B cell (primary cell): ENCODE results near the gene GLIS1. TPM values are rescaled to one million over a fixed set of nuclear protein-coding genes. Genes with fewer than 3 reads are reported as not detected.
"Not testable (repeated sequence)": the region's sequence is repeated elsewhere in the genome, so short reads cannot be mapped to it uniquely, and the experiment has no call there.

Experiments
- ATAC-seq: fragments of 200-7000 bp; cut with Tn5 transposase; one replicate; pipeline ENCODE4 v1.10.0; 2021; ENCODE audit warnings: low read depth, mild to moderate bottlenecking, moderate number of reproducible peaks, moderate library complexity
- CTCF ChIA-PET: fragments of 350-600 bp; sonication (Branson Sonifier 250); formaldehyde crosslinking; loops from one replicate; lab custom pipeline; 2021; ENCODE audit warnings: antibody characterized with exemption, inconsistent platforms; lab: Charles Lee
- POLR2A ChIA-PET: fragments of 350-600 bp; sonication (Branson Sonifier 250); formaldehyde crosslinking; loops from one replicate; lab custom pipeline; 2021; ENCODE audit warnings: antibody characterized with exemption; lab: Charles Lee
- DNase-seq: peaks from one replicate; pipeline ENCODE4 v3.0.0; 2013
- H2AFZ ChIP-seq: 2 replicates; pipeline ENCODE4 v1.6.1; 2012; ENCODE audit warnings: mild to moderate bottlenecking, low read depth, low read length; ENCODE audit not compliant: insufficient read depth, poor library complexity, severe bottlenecking
- H3K27ac ChIP-seq, 2 donors: 1 replicate in 1 of 2; 2 replicates in 1 of 2; pipeline ENCODE4 v1.5.1; 2012 to 2013; ENCODE audit warnings: low read length in 2 of 2, mild to moderate bottlenecking in 2 of 2, moderate library complexity in 1 of 2
- H3K27me3 ChIP-seq, 4 experiments: fragments of 200-600 bp in 1 of 4; sonication (generic) in 1 of 4; replicated peaks in 1 of 4; 1 replicate in 2 of 4; 2 replicates in 2 of 4; pipeline versions ENCODE4 v1.6.1 to v1.7.0; 2013 to 2016; ENCODE audit warnings: low read length in 3 of 4, mild to moderate bottlenecking in 2 of 4, mixed read lengths in 1 of 4, moderate library complexity in 1 of 4; ENCODE audit not compliant: insufficient read depth in 4 of 4, control insufficient read depth in 3 of 4; ENCODE audit errors: control extremely low read depth in 1 of 4
- H3K36me3 ChIP-seq, 2 experiments: replicated peaks in 1 of 2; 1 replicate in 1 of 2; 2 replicates in 1 of 2; pipeline versions ENCODE4 v1.6.1 to v1.7.1; 2013; ENCODE audit warnings: low read length in 1 of 2; ENCODE audit not compliant: insufficient read depth in 2 of 2, control insufficient read depth in 1 of 2; ENCODE audit errors: control extremely low read depth in 1 of 2, extremely low read depth in 1 of 2
- H3K4me1 ChIP-seq, 2 donors: fragments of 200-600 bp in 1 of 2; sonication (generic) in 1 of 2; 1 replicate in 1 of 2; 2 replicates in 1 of 2; pipeline versions ENCODE4 v1.5.1 to v1.6.1; 2013 to 2017; ENCODE audit warnings: low read length in 2 of 2; ENCODE audit not compliant: control insufficient read depth in 2 of 2, insufficient read depth in 2 of 2
- H3K4me2 ChIP-seq: replicated peaks from 2 replicates; pipeline ENCODE3; 2012; ENCODE audit warnings: mild to moderate bottlenecking, low read depth, low read length; ENCODE audit not compliant: poor library complexity, severe bottlenecking
- H3K4me3 ChIP-seq, 5 experiments: fragments of 200-600 bp in 1 of 5; sonication (generic) in 1 of 5; 1 replicate in 3 of 5; 2 replicates in 2 of 5; pipeline versions ENCODE4 v1.5.1 to v1.7.0; 2011 to 2016; ENCODE audit warnings: low read length in 4 of 5, mild to moderate bottlenecking in 4 of 5, low read depth in 2 of 5, control low read depth in 1 of 5, moderate library complexity in 1 of 5; ENCODE audit not compliant: insufficient read depth in 1 of 5; ENCODE audit errors: control extremely low read depth in 1 of 5, extremely low read depth in 1 of 5
- H3K79me2 ChIP-seq: fragments of 200-600 bp; sonication (generic); one replicate; pipeline ENCODE4 v1.6.0; 2016; ENCODE audit warnings: low read length; ENCODE audit not compliant: control insufficient read depth, insufficient read depth
- H3K9ac ChIP-seq: fragments of 200-600 bp; sonication (generic); 2 replicates; pipeline ENCODE4 v1.6.1; 2017; ENCODE audit warnings: mild to moderate bottlenecking, low read length, moderate library complexity
- H3K9me3 ChIP-seq, 3 donors: one replicate each; pipeline versions ENCODE4 v1.6.1 to v1.7.1; 2013; ENCODE audit warnings: low read length in 2 of 3; ENCODE audit not compliant: control insufficient read depth in 2 of 3, insufficient read depth in 1 of 3; ENCODE audit errors: control extremely low read depth in 1 of 3
- H4K20me1 ChIP-seq: 2 replicates; pipeline ENCODE4 v1.6.0; 2012; ENCODE audit warnings: mild to moderate bottlenecking, low read length; ENCODE audit not compliant: insufficient read depth, control insufficient read depth, poor library complexity, severe bottlenecking
- H3K27ac Mint-ChIP-seq: one replicate; pipeline ENCODE4 v1.8.0; 2021; ENCODE audit warnings: mixed read lengths
- H3K27me3 Mint-ChIP-seq: one replicate; pipeline ENCODE4 v1.8.0; 2021; ENCODE audit warnings: mixed read lengths
- H3K4me1 Mint-ChIP-seq: one replicate; pipeline ENCODE4 v1.8.0; 2021; ENCODE audit warnings: mixed read lengths
- H3K4me3 Mint-ChIP-seq: one replicate; pipeline ENCODE4 v1.8.0; 2021; ENCODE audit warnings: mixed read lengths
- H3K9me3 Mint-ChIP-seq: one replicate; pipeline ENCODE4 v1.8.0; 2022; ENCODE audit warnings: mixed read lengths; ENCODE audit not compliant: insufficient read depth
- EZH2 ChIP-seq: IDR thresholded peaks from 2 replicates; pipeline ENCODE4 v1.6.1; 2012; ENCODE audit warnings: borderline replicate concordance, low read depth, mild to moderate bottlenecking, moderate library complexity, low read length; ENCODE audit not compliant: insufficient read depth, poor library complexity, severe bottlenecking
- whole genome bisulfite sequencing: methylation state at CpG from one replicate; pipeline ENCODE4 v1.1.5; 2013; ENCODE audit warnings: missing lambda C conversion rate; ENCODE audit not compliant: insufficient coverage; 5-methylcytosine and 5-hydroxymethylcytosine counted together
- intact Hi-C: fragments of 100-400 bp; cut with micrococcal nuclease; formaldehyde crosslinking; loops from one replicate; pipeline ENCODE4 v1.10.0; 2022
- polyA plus RNA-seq: library from polyadenylated mRNA; depleted of rRNA; stranded (reverse); fragments of >200 nt; gene quantifications from 2 replicates; pipeline ENCODE4 v1.2.3, GENCODE V29; 2012
- total RNA-seq, 2 donors: library from RNA; stranded (reverse); fragments of 120-200 nt in 1 of 2; gene quantifications; 1 replicate in 1 of 2; 2 replicates in 1 of 2; pipeline versions ENCODE4 v1.2.3 to v1.2.4, GENCODE V29; 2013 to 2022
- TF ChIP-seq, protein P1 (sequence below): fragments of 200-600 bp; IDR thresholded peaks from one replicate; pipeline ENCODE4 v1.8.0; 2022; ENCODE audit warnings: antibody characterized with exemption, mild to moderate bottlenecking

Gene GLIS1
- total and polyA plus RNA-seq, 2 donors (not counting 1 experiment from before 2014, with no cell fraction given): not detected

DNA sequence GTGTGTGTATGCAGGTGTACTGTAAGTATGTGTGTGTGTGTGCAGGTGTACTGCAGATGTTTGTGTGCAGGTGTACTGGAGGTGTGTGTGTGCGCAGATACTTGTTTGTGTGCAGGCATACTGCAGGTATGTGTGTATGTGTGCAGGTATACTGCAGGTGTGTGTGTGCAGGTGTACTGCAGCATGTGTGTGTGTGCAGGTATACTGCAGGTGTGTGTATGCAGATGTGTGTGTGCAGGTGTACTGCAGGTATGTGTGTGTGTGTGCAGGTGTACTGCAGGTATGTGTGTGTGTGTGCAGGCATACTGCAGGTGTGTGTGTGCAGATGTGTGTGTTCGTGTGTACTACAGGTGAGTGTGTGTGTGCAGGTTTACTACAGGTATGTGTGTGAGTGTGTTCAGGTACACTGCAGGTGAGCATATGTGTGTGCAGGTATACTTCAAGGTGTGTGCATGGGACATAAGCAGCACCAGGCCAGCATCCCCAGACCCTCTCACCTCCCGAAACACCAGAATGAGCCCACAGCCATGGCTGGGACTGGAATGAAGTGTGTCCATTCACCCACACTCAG, 182.2 kb downstream of the GLIS1 start:
- H3K9me3 ChIP-seq: peaks cover 0 to 2% (median 0%) of the 10 kb centered on the region in 3 donors
- H3K79me2 ChIP-seq: no peaks in the 10 kb centered on the region
- H3K36me3 ChIP-seq: no peaks in the 10 kb centered on the region
- no peak overlapping the region for H2AFZ ChIP-seq
- intact Hi-C loops: no loop called here
- TF ChIP-seq, protein P1, sequence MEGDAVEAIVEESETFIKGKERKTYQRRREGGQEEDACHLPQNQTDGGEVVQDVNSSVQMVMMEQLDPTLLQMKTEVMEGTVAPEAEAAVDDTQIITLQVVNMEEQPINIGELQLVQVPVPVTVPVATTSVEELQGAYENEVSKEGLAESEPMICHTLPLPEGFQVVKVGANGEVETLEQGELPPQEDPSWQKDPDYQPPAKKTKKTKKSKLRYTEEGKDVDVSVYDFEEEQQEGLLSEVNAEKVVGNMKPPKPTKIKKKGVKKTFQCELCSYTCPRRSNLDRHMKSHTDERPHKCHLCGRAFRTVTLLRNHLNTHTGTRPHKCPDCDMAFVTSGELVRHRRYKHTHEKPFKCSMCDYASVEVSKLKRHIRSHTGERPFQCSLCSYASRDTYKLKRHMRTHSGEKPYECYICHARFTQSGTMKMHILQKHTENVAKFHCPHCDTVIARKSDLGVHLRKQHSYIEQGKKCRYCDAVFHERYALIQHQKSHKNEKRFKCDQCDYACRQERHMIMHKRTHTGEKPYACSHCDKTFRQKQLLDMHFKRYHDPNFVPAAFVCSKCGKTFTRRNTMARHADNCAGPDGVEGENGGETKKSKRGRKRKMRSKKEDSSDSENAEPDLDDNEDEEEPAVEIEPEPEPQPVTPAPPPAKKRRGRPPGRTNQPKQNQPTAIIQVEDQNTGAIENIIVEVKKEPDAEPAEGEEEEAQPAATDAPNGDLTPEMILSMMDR: no peak
- TF ChIP-seq EZH2: no peak
- no peak overlapping the region for H3K4me3 ChIP-seq
- H3K4me3 Mint-ChIP-seq: no peak overlapping the region
- ATAC-seq (no peak), DNase-seq (no peak)
- no peaks in the 10 kb centered on the region for H4K20me1 ChIP-seq
- no peak overlapping the region for H3K27ac ChIP-seq
- H3K9ac ChIP-seq: no peak overlapping the region
- ChIA-PET CTCF (no interaction called here), POLR2A (no interaction called here)
- 90% methylated on average over 3 of the region's 3 CpGs for WGBS
- H3K27ac Mint-ChIP-seq: no peak overlapping the region
- H3K4me2 ChIP-seq: no peak overlapping the region
- no peaks in the 10 kb centered on the region for H3K4me1 ChIP-seq
- H3K27me3 Mint-ChIP-seq: peaks cover 16% of the 10 kb centered on the region
- no peaks in the 10 kb centered on the region for H3K9me3 Mint-ChIP-seq
- H3K4me1 Mint-ChIP-seq: no peaks in the 10 kb centered on the region
- H3K27me3 ChIP-seq: peaks cover 0 to under 1% (median 0%) of the 10 kb centered on the region in 4 experiments

DNA sequence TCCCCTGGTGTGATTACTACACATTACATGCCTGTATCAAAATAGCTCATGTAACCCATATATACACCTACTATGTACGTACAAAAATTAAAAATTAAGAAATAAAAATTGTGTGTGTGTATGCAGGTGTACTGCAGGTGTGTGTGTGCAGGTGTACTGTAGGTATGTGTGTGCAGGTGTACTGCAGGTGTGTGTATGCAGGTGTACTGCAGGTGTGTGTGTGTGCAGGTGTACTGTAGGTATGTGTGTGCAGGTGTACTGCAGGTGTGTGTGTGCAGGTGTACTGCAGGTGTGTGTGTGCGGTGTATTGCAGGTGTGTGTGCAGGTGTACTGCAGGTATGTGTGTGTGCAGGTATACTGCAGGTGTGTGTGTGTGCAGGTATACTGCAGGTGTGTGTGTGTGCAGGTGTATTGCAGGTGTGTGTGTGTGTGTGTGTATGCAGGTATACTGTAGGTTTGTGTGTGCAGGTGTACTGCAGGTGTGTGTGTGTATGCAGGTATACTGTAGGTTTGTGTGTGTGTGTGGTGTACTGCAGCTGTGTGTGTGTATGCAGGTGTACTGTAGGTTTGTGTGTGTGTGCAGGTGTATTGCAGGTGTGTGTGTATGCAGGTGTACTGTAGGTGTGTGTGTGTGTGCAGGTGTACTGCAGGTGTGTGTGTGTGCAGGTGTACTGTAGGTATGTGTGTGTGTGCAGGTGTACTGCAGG, 183.2 kb downstream of the GLIS1 start:
- intact Hi-C loops, POLR2A ChIA-PET, DNase-seq: not testable (repeated sequence)

More for the DNA sequence above, 183.2 kb downstream of the GLIS1 start:
- H3K27me3 Mint-ChIP-seq: peaks cover 21% of the 10 kb centered on the region
- H3K4me1 ChIP-seq, H3K4me3 ChIP-seq, H2AFZ ChIP-seq, H3K27me3 ChIP-seq, ATAC-seq, H3K79me2 ChIP-seq, CTCF ChIA-PET, H3K36me3 ChIP-seq, H3K27ac Mint-ChIP-seq, H3K4me1 Mint-ChIP-seq, H3K9ac ChIP-seq, H3K4me3 Mint-ChIP-seq, H4K20me1 ChIP-seq, H3K9me3 Mint-ChIP-seq, H3K27ac ChIP-seq, H3K4me2 ChIP-seq, H3K9me3 ChIP-seq: not testable (repeated sequence)
- 100% methylated on average over 1 of the region's 2 CpGs for WGBS
